ENCODE measurements around the gene UGDH.
"Not testable (repeated sequence)": the region's sequence is repeated elsewhere in the genome, so short reads cannot be mapped to it uniquely, and the experiment has no call there.

Gene UGDH

GRCh38 chr4:39528061-39528465 lies 824 bp upstream of the UGDH start:
- no peak for DNase-seq

GRCh38 chr4:39526765-39527295 lies 409 bp downstream of the UGDH start:
- DNase-seq = no peak

GRCh38 chr4:39525822-39526690 lies 1.2 kb downstream of the UGDH start:
- no peak for DNase-seq

- no peak for DNase-seq
These were observed 2.9 kb downstream of the UGDH start for GRCh38 chr4:39524161-39524957.

GRCh38 chr4:39522068-39522467 lies 5.2 kb downstream of the UGDH start:
- DNase-seq = no peak

- no peak for DNase-seq
These were observed 5.9 kb downstream of the UGDH start for GRCh38 chr4:39521253-39521919.

- no peak for DNase-seq
These were observed 8.8 kb downstream of the UGDH start for GRCh38 chr4:39518484-39518883.

- DNase-seq = no peak
These were observed 10.8 kb downstream of the UGDH start for GRCh38 chr4:39516407-39516966.

GRCh38 chr4:39515669-39516401 lies 11.4 kb downstream of the UGDH start:
- DNase-seq = not testable (repeated sequence)

GRCh38 chr4:39514888-39515401 lies 12.3 kb downstream of the UGDH start:
- no peak for DNase-seq

GRCh38 chr4:39514266-39514665 lies 13.0 kb downstream of the UGDH start:
- not testable (repeated sequence) for DNase-seq

GRCh38 chr4:39510348-39510929 lies 16.8 kb downstream of the UGDH start:
- DNase-seq = no peak

GRCh38 chr4:39505581-39505980 lies 21.7 kb downstream of the UGDH start:
- no peak for DNase-seq

- no peak for DNase-seq
These were observed 22.7 kb downstream of the UGDH start for GRCh38 chr4:39504538-39504937.

- DNase-seq = not testable (repeated sequence)
These were observed 24.6 kb downstream of the UGDH start for GRCh38 chr4:39502664-39503035.

GRCh38 chr4:39502019-39502663 lies 25.1 kb downstream of the UGDH start:
- DNase-seq = no peak

- DNase-seq = no peak
These were observed 28.6 kb downstream of the UGDH start for GRCh38 chr4:39498727-39499020.

- DNase-seq = no peak
These were observed 29.1 kb downstream of the UGDH start for GRCh38 chr4:39497909-39498726.

GRCh38 chr4:39495446-39496213 lies 31.6 kb downstream of the UGDH start:
- no peak for DNase-seq

GRCh38 chr4:39494354-39494753 lies 32.9 kb downstream of the UGDH start:
- DNase-seq = no peak

Measured in NCI-H446 treated with DMSO at 0.1 percent for 48 hours (cell line).